Aorta (tissue), 5 donors: ENCODE measurements around the gene HOGA1. TPM values are rescaled to one million over a fixed set of nuclear protein-coding genes. Genes with fewer than 3 reads are reported as not detected.

Source experiments
- ATAC-seq: fragments of 200-7000 bp; cut with Tn5 transposase; one replicate; pipeline ENCODE4 v1.9.1; 2022; ENCODE audit warnings: moderate library complexity; ENCODE audit not compliant: low FRiP score
- DNase-seq, 2 donors: peaks; one replicate each; pipeline ENCODE4 v3.0.0-alpha.2; 2020
- H3K27ac ChIP-seq, 2 donors: one replicate each; pipeline ENCODE4 v1.5.1; 2013; ENCODE audit warnings: low read length in 2 of 2, mild to moderate bottlenecking in 2 of 2, moderate library complexity in 2 of 2, control low read depth in 1 of 2, inconsistent platforms in 1 of 2, low read depth in 1 of 2
- H3K27me3 ChIP-seq, 2 donors: one replicate each; pipeline ENCODE4 v1.6.1; 2013; ENCODE audit warnings: control low read depth in 1 of 2, low read length in 1 of 2, mild to moderate bottlenecking in 1 of 2, moderate library complexity in 1 of 2; ENCODE audit not compliant: insufficient read depth in 2 of 2, control insufficient read depth in 1 of 2
- H3K36me3 ChIP-seq, 2 donors: one replicate each; pipeline ENCODE4 v1.6.1; 2013; ENCODE audit warnings: control low read depth in 1 of 2, low read length in 1 of 2, mild to moderate bottlenecking in 1 of 2; ENCODE audit not compliant: insufficient read depth in 2 of 2, control insufficient read depth in 1 of 2
- H3K4me1 ChIP-seq, 2 donors: one replicate each; pipeline ENCODE4 v1.6.1; 2013; ENCODE audit warnings: low read length in 2 of 2, control low read depth in 1 of 2, mild to moderate bottlenecking in 1 of 2, moderate library complexity in 1 of 2; ENCODE audit not compliant: insufficient read depth in 2 of 2, control insufficient read depth in 1 of 2
- H3K4me3 ChIP-seq, 2 donors: one replicate each; pipeline ENCODE4 v1.5.1; 2013; ENCODE audit warnings: low read length in 2 of 2, control low read depth in 1 of 2, mild to moderate bottlenecking in 1 of 2
- H3K9me3 ChIP-seq: one replicate; pipeline ENCODE4 v1.6.1; 2013; ENCODE audit warnings: mild to moderate bottlenecking, low read length; ENCODE audit not compliant: control insufficient read depth
- WGBS, 2 donors: extraction: QIAGEN DNeasy Blood & Tissue Kit; methylation state at CpG; one replicate each; pipeline ENCODE4 v1.1.7; 2013; 5-methylcytosine and 5-hydroxymethylcytosine counted together
- intact Hi-C, 2 donors: fragments of 100-400 bp; cut with DNase I; formaldehyde crosslinking; loops; one replicate each; pipeline versions ENCODE4 v1.14.2 to v1.15.0; 2022
- polyA plus RNA-seq, 2 donors: library from polyadenylated mRNA; stranded (reverse); fragments of 200-250 nt; gene quantifications; one replicate each; pipeline ENCODE4 v1.2.3, GENCODE V29; 2013
- total RNA-seq, 2 donors: library from RNA; stranded (reverse); fragmentation: NEBNext Ultra II Directional; extraction: Animal tissue kit (Norgen Biotek cat#: 25700); gene quantifications; one replicate each; pipeline ENCODE4 v1.2.1, GENCODE V29; 2021
- donor health status: healthy with polysubstance abuse.
- donor health status: Bipolar disorder and iron deficiency.
- donor health status: DM: no; HTN: no; CAD: no.
- donor health status: DM: no; HTN: no; CAD: no.
- donor health status: DM: yes; HTN: yes; CAD: no.

HOGA1 gene
- total and polyA plus RNA-seq, 4 donors, result 1.9 to 4.6 (median 3.9) TPM

- H3K9me3 ChIP-seq, result no peaks in the 10 kb centered on the region
- H3K4me3 ChIP-seq, result no peak overlapping the region
- intact Hi-C loops, result no loop called here
- peaks cover 0 to 6% of the 10 kb centered on the region in 2 donors for H3K4me1 ChIP-seq
- 26% methylated on average over 13 of the region's 13 CpGs for WGBS, 2 donors
- no peaks in the 10 kb centered on the region for H3K36me3 ChIP-seq
- no peak for DNase-seq
- H3K27ac ChIP-seq, result peak overlapping the region in 1 of 2 donors; percentile 64
- ATAC-seq, result peak; percentile 37
- H3K27me3 ChIP-seq, result no peaks in the 10 kb centered on the region
Observed at GRCh38 chr10:97608991-97609561, 24.9 kb downstream of the HOGA1 start.

GRCh38 chr10:97611473-97611872 lies 27.3 kb downstream of the HOGA1 start:
- no peaks in the 10 kb centered on the region for H3K9me3 ChIP-seq
- 91 to 94% methylated on average over 12 of the region's 12 CpGs for WGBS, 2 donors

GRCh38 chr10:97612386-97612785 lies 28.2 kb downstream of the HOGA1 start:
- intact Hi-C loops, result loop anchor here in 1 of 2 donors (5.0 kb wide), 1 partner anchor 150 kb away; no protein-coding TSS in a partner anchor
- peak; percentile 72 for ATAC-seq
- WGBS, 2 donors, result 3 to 7% methylated on average over 2 of the region's 2 CpGs

More at GRCh38 chr10:97611473-97611872, 27.3 kb downstream of the HOGA1 start:
- Histone ChIP-seq H3K27me3 (no peaks in the 10 kb centered on the region), H3K36me3 (no peaks in the 10 kb centered on the region), H3K4me3 (no peak overlapping the region), H3K27ac (no peak overlapping the region), H3K4me1 (peaks cover 0 to 6% of the 10 kb centered on the region in 2 donors)
- ATAC-seq (peak; percentile 27), DNase-seq (no peak)
- intact Hi-C loops, result loop anchor here (1.0 to 5.0 kb wide), 3 partner anchors 39 to 149 kb away; partner anchors contain the start of gene ANKRD2 (in 2 of the 2)

GRCh38 chr10:97618285-97618684 lies 34.1 kb downstream of the HOGA1 start:
- no peak for ATAC-seq
- H3K4me3 ChIP-seq, result no peak overlapping the region
- 75 to 90% methylated on average over 4 of the region's 4 CpGs for WGBS, 2 donors
- H3K27me3 ChIP-seq, result no peaks in the 10 kb centered on the region
- no peaks in the 10 kb centered on the region for H3K4me1 ChIP-seq
- no peaks in the 10 kb centered on the region for H3K9me3 ChIP-seq
- no peak overlapping the region for H3K27ac ChIP-seq
- no peak for DNase-seq
- no peaks in the 10 kb centered on the region for H3K36me3 ChIP-seq
- intact Hi-C loops, result no loop called here

More at GRCh38 chr10:97612386-97612785, 28.2 kb downstream of the HOGA1 start:
- Histone ChIP-seq H3K4me3 (no peak overlapping the region), H3K9me3 (no peaks in the 10 kb centered on the region), H3K27me3 (no peaks in the 10 kb centered on the region), H3K27ac (no peak overlapping the region), H3K36me3 (no peaks in the 10 kb centered on the region), H3K4me1 (peaks cover 0 to 6% of the 10 kb centered on the region in 2 donors)
- DNase-seq, result no peak

- no peaks in the 10 kb centered on the region for H3K27me3 ChIP-seq
- H3K4me3 ChIP-seq, result no peak overlapping the region
- no peaks in the 10 kb centered on the region for H3K4me1 ChIP-seq
- intact Hi-C loops, result no loop called here
- no peak overlapping the region for H3K27ac ChIP-seq
- H3K9me3 ChIP-seq, result no peaks in the 10 kb centered on the region
- no peak for ATAC-seq
- no peaks in the 10 kb centered on the region for H3K36me3 ChIP-seq
- WGBS, 2 donors, result 97 to 100% methylated on average over 3 to 4 of the region's 4 CpGs
- no peak for DNase-seq
Observed at GRCh38 chr10:97618733-97619132, 34.5 kb downstream of the HOGA1 start.

- no peaks in the 10 kb centered on the region for H3K36me3 ChIP-seq
- H3K27ac ChIP-seq, result no peak overlapping the region
- no peaks in the 10 kb centered on the region for H3K27me3 ChIP-seq
- ATAC-seq (no peak), DNase-seq (no peak)
- intact Hi-C loops, result no loop called here
- no peaks in the 10 kb centered on the region for H3K4me1 ChIP-seq
- 99 to 100% methylated on average over 1 of the region's 1 CpG for WGBS, 2 donors
- no peak overlapping the region for H3K4me3 ChIP-seq
- H3K9me3 ChIP-seq, result no peaks in the 10 kb centered on the region
Observed at GRCh38 chr10:97623277-97623676, 39.1 kb downstream of the HOGA1 start.

GRCh38 chr10:97627731-97628130 lies 43.5 kb downstream of the HOGA1 start:
- no peaks in the 10 kb centered on the region for H3K27me3 ChIP-seq
- H3K4me1 ChIP-seq, result no peaks in the 10 kb centered on the region
- 14 to 21% methylated on average over 4 of the region's 4 CpGs for WGBS, 2 donors
- intact Hi-C loops, result no loop called here
- no peaks in the 10 kb centered on the region for H3K36me3 ChIP-seq
- no peak for DNase-seq
- no peak overlapping the region for H3K27ac ChIP-seq
- no peak overlapping the region for H3K4me3 ChIP-seq
- no peak for ATAC-seq
- no peaks in the 10 kb centered on the region for H3K9me3 ChIP-seq

GRCh38 chr10:97628228-97628627 lies 44.0 kb downstream of the HOGA1 start:
- no peaks in the 10 kb centered on the region for H3K9me3 ChIP-seq
- DNase-seq (no peak), ATAC-seq (no peak)
- H3K27me3 ChIP-seq, result no peaks in the 10 kb centered on the region
- no peak overlapping the region for H3K4me3 ChIP-seq
- no peaks in the 10 kb centered on the region for H3K36me3 ChIP-seq
- H3K4me1 ChIP-seq, result no peaks in the 10 kb centered on the region
- H3K27ac ChIP-seq, result no peak overlapping the region
- 29 to 39% methylated on average over 3 of the region's 3 CpGs for WGBS, 2 donors
- intact Hi-C loops, result no loop called here

GRCh38 chr10:97629289-97629688 lies 45.1 kb downstream of the HOGA1 start:
- Histone ChIP-seq H3K9me3 (no peaks in the 10 kb centered on the region), H3K27me3 (no peaks in the 10 kb centered on the region), H3K4me1 (no peaks in the 10 kb centered on the region), H3K27ac (no peak overlapping the region), H3K36me3 (no peaks in the 10 kb centered on the region), H3K4me3 (no peak overlapping the region)
- 96 to 97% methylated on average over 5 of the region's 5 CpGs for WGBS, 2 donors
- DNase-seq (no peak), ATAC-seq (no peak)
- intact Hi-C loops, result no loop called here
